OCI-LY3 (cell line): ENCODE results near the gene NLGN1.

Experiments
- CTCF ChIP-seq: fragments of 200-600, 300-600 bp; sonication (generic); IDR thresholded peaks from 2 replicates; pipeline ENCODE4 v1.5.1; 2014; ENCODE audit warnings: antibody characterized with exemption, low read length, low read depth
- EZH2phosphoT487 ChIP-seq: fragments of 200-600 bp; shearing (Covaris generic); IDR thresholded peaks from 2 replicates; pipeline ENCODE4 v1.6.1; 2018; ENCODE audit warnings: antibody characterized with exemption, mixed run types, low read depth

- TF ChIP-seq EZH2phosphoT487 = no peak
- no peak for TF ChIP-seq CTCF
Observed at GRCh38 chr3:173397161-173398110, at the start of gene NLGN1.
